GM21367 (cell line): ENCODE data around the gene OR2H2.

Source experiments
- ATAC-seq: cut with Tn5 transposase; IDR thresholded peaks from one replicate; pipeline ENCODE4 v1.9.1; 2021; ENCODE audit not compliant: unreplicated experiment

The OR2H2 gene

GRCh38 chr6:29584821-29585220, at the start of gene OR2H2:
Gene OR2H2 (plus strand): TSS chr6:29585121. CDS start chr6:29587945, 2,824 bp downstream.
- no peak for ATAC-seq

DNA sequence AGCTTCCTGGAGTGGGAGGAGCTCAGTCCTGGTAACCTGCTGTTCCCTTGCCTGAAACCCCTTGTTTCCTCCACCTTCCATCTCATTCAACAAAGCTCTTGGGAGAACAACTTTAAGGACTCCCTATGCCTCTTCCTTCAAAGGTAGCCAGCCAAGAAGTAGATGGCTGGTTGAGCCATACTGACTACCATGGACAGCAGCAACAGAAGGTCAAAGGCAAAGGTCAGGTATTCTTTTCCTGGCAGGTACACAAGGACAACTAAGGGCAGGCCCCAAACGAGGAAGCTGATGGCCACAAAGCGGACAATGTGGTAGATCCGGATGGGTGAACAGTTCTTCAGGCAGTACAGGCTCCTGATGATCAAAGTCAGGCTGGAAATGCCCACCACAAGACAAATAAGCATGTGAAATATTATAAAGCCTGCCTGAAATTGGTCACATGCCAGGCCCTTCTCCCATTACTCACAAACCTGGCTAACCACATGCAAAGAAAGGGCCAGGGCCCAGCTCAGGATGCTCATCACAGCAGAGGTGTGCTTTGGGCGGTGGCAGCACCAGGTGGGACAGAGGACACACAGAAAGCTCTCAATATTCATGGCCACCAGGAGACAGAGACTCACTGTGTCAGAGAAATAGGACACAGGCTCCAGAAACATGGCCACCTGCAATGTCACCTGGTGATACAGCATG, 47.1 kb upstream of the OR2H2 start:
- ATAC-seq, result no peak

DNA sequence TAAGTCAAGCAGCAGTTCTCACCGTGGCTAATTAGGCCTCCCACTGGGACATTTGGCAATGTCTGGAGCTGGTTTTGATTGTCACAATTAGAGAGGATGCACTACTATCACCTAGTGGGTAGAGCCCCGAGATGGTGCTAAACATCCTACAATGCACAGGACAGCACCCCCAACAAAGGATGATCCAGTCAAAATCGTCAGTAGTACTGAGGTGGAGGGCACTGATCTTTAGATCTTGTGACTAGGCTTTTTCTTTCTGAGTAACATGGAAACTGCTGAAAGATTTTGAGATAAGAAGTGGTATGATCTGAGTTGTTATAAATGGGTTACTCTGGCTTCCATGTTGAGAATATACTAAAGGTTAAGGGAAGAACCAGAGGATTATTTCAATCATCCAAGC, 37.3 kb upstream of the OR2H2 start:
- no peak for ATAC-seq

DNA sequence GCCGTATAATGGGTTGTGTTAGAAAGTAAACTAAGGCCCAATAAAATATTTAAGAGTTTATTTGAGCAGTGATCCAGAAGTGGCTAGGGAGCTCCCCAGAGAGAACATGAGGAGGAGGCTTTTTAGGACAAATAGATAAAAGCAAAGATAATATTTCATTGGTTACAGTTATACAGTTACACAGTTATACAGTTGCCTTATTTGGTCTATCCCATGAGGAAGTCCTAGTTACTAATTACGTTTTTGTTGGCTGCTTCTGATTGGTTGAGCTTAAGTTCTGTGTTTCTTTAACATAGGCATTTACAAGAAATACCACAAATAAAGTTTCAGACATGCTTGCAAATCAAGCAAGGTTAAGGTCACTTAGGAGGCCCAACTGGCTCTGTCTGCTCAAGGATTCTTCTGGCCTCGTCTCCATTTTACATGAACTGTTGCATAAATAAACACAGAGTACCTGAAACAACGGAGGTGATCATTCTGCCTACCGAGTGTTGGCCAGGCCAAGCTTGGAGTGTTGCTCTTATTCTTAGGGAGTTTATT, 32.3 kb upstream of the OR2H2 start:
- ATAC-seq, result peak; percentile 76

GRCh38 chr6:29553268-29554057, 31.5 kb upstream of the OR2H2 start:
- no peak for ATAC-seq

DNA sequence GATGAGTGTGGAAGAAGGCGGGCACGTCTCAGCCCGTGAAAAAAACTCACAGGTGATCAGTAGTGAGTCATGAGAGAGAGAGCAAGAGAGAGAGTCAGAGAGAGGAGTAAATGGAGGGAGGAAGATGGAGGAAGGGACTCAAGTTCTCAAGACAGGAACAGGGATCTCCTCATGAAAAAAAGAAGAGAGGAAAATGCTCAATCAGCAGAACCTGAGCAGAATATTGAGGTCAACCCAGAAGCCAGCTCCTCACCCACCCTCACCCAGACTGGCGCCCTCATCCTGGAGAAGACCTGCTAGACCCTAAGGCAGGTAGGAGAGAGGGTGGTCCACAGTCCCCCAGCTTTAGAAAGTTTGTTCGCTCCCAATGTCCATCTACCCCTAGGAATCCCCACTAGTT, 30.2 kb upstream of the OR2H2 start:
- ATAC-seq, result no peak

- ATAC-seq, result no peak
Measured at GRCh38 chr6:29557320-29557719, 27.6 kb upstream of the OR2H2 start.

DNA sequence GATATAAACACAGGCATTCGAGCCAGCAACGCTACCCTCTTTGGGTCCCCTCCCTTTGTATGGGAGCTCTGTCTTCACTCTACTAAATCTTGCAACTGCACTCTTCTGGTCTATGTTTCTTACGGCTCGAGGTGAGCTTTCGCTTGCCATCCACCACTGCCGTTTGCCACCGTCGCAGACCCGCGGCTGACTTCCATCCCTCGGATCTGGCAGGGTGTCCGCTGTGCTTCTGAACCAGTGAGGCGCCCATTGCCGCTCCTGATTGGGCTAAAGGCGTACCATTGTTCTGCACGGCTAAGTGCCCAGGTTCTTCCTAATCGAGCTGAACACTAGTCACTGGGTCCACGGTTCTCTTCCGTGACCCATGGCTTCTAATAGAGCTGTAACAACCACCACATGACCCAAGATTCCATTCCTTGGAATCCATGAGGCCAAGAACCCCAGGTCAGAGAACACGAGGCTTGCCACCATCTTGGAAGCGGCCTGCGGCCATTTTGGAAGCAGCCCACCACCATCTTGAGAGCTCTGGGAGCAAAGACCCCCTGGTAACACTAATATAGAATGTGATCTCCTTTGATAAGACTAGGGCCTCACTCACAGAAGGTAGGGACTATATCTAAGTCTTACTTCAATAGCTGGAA, 26.4 kb upstream of the OR2H2 start:
- no peak for ATAC-seq

- no peak for ATAC-seq
Measured at GRCh38 chr6:29559524-29560287, 25.2 kb upstream of the OR2H2 start, which contains the start of gene UBD. Gene UBD (minus strand): TSS chr6:29559732. CDS start chr6:29559701, 31 bp downstream.

DNA sequence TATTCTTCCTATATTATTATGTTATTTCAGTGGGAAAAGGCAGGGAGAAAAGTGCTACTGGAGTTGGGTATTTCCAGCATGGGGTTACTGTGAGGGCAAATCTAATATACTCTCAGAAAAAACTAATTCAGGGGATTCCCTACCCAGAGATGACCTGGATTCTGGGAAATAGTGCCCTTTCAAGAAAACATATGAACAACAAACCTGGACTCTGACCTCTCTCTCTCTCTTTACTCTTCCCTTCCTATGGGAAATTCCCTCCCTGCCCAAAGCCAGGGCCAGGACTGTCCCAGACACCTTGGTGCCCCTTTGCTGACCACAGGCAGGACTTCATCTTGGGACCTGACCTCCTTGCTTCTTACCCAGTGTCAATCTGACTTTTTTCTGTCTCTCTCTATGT, 23.8 kb upstream of the OR2H2 start:
- no peak for ATAC-seq

DNA sequence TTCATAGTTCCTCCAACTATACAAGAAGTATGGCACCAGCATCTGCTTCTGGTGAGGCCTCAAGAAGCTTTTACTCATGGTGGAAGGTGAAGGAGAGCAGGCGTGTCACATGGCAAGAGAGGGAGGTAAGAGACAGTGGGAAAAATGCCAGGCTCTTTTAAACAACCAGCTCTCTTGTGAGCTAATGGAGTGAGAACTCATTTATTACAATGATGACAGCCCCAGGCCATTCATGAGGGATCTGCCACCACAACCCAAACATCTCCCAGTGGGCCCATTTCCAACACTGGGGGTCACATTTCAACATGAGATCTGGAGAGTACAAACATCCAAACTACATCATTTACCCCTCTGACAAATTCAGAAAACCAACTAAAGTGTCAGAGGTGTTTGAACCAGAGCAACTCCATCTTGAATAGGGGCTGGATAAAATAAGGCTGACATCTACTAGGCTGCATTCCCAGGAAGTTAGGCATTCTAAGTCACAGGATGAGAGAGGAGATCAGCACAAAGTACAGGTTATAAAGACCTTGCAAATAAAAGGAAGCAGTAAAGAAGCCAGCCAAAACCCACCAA, 23.2 kb upstream of the OR2H2 start:
- no peak for ATAC-seq

DNA sequence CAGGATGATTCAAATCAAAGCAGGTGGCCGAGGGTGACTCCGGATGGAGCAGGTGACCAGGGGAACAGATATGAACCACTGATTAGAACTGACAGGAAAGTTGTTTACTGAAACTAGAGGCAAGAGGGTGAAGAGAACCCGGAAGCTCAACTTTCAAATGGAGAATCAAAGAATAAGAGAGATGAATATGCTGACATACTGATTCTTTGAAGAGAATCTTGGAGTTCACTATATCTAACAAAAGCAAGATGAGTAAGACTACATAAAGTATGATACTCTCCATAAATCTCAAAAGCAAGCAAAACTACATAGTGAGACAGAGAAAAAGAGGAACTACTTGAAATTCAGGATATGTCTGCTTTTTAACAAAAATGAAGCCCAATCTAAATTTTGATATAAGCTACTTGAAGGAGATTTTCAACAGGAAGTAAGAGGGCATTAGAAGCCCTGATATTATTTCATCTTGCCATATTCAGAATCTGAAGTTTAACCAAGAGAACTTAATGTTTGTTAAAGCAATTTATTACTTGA, 21.4 kb upstream of the OR2H2 start:
- no peak for ATAC-seq

DNA sequence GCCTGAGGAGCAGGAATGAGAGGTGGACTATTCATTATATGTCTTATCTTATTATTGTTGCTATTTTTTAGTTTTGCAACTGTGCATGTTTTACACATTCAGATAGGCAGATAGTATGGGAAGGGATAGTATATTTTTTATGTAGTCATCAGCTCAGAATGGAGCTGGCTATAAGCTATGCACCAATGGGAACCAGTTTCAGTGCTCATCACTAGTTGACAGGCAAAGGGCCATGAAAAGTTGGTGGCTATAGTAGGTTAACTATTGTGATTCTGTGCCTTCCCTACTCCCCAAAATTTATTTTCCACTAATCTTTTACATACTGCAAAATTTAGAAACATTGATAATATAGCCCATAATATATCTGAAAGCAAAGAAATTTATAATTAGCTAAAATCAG, 20.0 kb upstream of the OR2H2 start:
- ATAC-seq, result no peak

GRCh38 chr6:29566856-29567255, 18.1 kb upstream of the OR2H2 start:
- no peak for ATAC-seq

GRCh38 chr6:29567541-29567940, 17.4 kb upstream of the OR2H2 start:
- ATAC-seq, result no peak

DNA sequence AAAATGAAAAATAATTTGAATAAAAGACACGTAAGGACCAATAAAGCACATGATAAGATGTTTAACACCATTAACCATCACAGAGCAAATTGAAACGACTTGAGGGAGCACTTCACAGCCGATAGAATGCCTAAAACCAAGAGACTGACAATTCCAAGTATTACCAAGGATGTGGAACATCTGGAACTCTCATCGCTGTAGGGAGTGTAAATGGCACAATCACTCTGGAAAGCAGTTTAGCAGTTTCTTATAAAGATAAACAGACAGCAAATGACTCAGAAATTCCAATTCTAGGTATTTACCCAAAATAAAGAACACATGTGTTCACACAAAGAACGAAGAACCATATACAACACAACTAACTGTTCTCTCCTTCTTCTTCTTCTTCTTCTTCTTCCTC, 16.9 kb upstream of the OR2H2 start:
- ATAC-seq, result no peak

DNA sequence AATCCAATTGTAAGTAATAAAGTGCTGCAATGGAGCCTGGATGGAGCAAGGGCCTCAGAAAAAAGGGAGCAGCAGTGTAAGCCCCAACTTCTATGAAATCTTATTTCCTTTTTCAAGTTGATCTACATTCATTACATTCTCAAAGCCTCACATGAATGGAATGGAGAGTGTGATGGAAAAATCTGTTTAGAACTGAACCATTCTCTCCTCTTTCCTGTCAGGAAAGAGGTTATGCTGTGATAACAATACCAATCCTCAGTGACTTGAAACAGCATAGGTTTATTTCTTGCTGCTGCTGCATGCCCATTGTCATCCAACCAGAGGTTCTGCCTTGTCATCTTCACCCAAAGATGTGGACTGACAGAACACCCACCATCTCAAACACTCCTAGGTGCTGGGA, 8.9 kb upstream of the OR2H2 start:
- no peak for ATAC-seq

DNA sequence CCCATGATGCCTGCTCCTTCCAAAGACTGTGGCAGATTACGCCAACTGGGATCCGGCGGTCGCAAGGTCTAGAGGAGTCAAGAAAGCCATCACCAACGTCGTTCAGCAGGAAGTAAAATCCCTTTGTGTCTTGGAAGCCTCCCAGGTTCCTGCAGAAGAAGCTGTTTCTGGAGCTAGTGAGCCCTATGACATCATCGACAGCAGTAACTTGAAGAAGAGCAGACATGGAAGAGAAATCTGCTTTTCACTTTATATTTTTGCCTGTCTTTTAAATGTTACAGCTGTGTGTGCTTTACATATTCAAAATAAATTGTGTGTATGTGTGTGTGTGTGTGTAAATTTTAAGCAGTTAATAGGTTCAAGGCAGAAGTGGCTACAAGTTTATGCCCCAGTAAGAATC, 7.4 kb upstream of the OR2H2 start:
- ATAC-seq, result no peak

DNA sequence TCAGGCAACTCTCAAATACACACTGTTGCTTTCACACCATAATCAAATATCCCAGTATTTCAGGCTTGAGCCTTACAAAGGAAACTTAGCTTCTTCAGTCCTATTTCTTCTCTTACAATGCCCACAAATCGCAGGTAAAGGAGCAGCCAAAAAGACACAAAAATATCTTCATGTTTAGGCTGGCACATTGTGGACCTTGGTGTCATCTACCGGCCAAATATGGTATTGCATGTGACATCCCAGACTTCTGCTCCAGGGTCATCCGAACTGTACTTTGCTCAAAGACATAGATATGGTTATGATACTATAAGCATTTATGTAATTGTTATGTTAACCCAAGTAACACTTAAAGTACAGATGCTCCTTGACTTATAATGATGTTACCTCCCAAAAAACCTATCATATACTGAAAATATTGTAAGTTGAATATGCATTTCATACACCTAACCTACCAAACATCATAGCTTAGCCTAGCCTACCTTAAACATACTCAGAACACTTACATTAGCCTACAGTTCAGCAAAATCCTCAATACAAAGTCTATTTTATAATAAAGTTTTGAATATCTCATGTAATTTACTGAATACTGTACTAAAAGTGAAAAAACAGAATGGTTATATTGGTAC, 4.6 kb downstream of the OR2H2 start:
- ATAC-seq, result no peak

DNA sequence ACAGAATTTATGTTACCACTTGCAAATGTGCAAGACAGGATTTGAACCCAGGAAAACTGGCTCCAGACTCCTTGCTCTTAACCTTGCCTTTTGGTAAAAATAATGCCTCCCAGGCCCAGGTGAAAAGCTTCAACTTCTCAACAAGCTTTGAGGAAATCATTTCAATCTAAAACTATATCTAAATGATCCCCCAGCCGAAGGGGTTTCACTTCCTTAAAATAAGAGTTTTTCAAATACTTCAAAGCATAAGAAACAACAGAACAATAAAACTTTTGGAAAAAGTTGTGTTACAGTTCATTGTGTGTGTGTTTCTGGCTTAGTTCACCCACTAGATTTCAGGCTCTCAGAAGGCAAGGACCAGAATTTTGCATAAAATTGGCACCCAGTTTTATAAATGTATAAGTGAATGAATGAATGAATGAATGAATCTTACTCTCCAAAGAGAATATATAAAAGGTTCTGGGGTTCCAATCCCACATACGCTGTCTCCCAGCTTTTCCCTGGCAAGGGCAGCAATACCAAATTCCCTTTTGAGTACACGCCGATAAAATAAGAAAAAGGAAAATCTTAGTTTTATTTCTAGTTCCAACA, 5.4 kb downstream of the OR2H2 start:
- ATAC-seq, result no peak
